ENCODE measurements around the gene ZNF619.

The ZNF619 gene

GRCh38 chr3:40465456-40465855 lies 11.5 kb upstream of the ZNF619 start:
- DNase-seq (ENCODE audit: low spot score): no peak

- no peak for DNase-seq (ENCODE audit: low spot score)
Measured at GRCh38 chr3:40468018-40468417, 8.9 kb upstream of the ZNF619 start.

- DNase-seq (ENCODE audit: low spot score): no peak
Measured at GRCh38 chr3:40470701-40471100, 6.2 kb upstream of the ZNF619 start.

GRCh38 chr3:40477666-40478065 lies 744 bp downstream of the ZNF619 start:
- DNase-seq (ENCODE audit: low spot score): no peak

GRCh38 chr3:40487172-40487571 lies 10.2 kb downstream of the ZNF619 start:
- no peak for DNase-seq (ENCODE audit: low spot score)

GRCh38 chr3:40490916-40491315 lies 14.0 kb downstream of the ZNF619 start:
- no peak for DNase-seq (ENCODE audit: low spot score)

- no peak for DNase-seq (ENCODE audit: low spot score)
Measured at GRCh38 chr3:40494698-40495097, 17.8 kb downstream of the ZNF619 start.

- DNase-seq (ENCODE audit: low spot score): no peak
Measured at GRCh38 chr3:40497288-40497687, 20.4 kb downstream of the ZNF619 start.

GRCh38 chr3:40499952-40500351 lies 23.0 kb downstream of the ZNF619 start:
- DNase-seq (ENCODE audit: low spot score): no peak

GRCh38 chr3:40502034-40502433 lies 25.1 kb downstream of the ZNF619 start:
- no peak for DNase-seq (ENCODE audit: low spot score)

GRCh38 chr3:40504636-40505430 lies 27.9 kb downstream of the ZNF619 start:
- no peak for DNase-seq (ENCODE audit: low spot score)

GRCh38 chr3:40505599-40506462 lies 28.9 kb downstream of the ZNF619 start, which contains the start of gene ZNF620:
Gene ZNF620 (plus strand): TSS chr3:40506039. CDS start chr3:40506353, 314 bp downstream.
- DNase-seq (ENCODE audit: low spot score): peak; percentile 37

GRCh38 chr3:40511031-40511718 lies 34.3 kb downstream of the ZNF619 start:
- DNase-seq (ENCODE audit: low spot score): no peak

GRCh38 chr3:40516201-40516600 lies 39.3 kb downstream of the ZNF619 start:
- DNase-seq (ENCODE audit: low spot score): no peak

- no peak for DNase-seq (ENCODE audit: low spot score)
Measured at GRCh38 chr3:40518067-40518466, 41.1 kb downstream of the ZNF619 start.

GRCh38 chr3:40518848-40519247 lies 41.9 kb downstream of the ZNF619 start:
- DNase-seq (ENCODE audit: low spot score): no peak

GRCh38 chr3:40521254-40521653 lies 44.3 kb downstream of the ZNF619 start:
- no peak for DNase-seq (ENCODE audit: low spot score)

GRCh38 chr3:40523781-40524180 lies 46.9 kb downstream of the ZNF619 start:
- DNase-seq (ENCODE audit: low spot score): no peak

- no peak for DNase-seq (ENCODE audit: low spot score)
Measured at GRCh38 chr3:40524222-40524567, 47.3 kb downstream of the ZNF619 start.

GRCh38 chr3:40524568-40525285 lies 47.8 kb downstream of the ZNF619 start, which contains the start of gene ZNF621:
Gene ZNF621 (plus strand): TSS chr3:40524960. CDS start chr3:40525841, 881 bp downstream.
- peak; percentile 85 for DNase-seq (ENCODE audit: low spot score)

- no peak for DNase-seq (ENCODE audit: low spot score)
Measured at GRCh38 chr3:40528426-40528825, 51.5 kb downstream of the ZNF619 start.

GRCh38 chr3:40532252-40532651 lies 55.3 kb downstream of the ZNF619 start:
- no peak for DNase-seq (ENCODE audit: low spot score)

Measured in activated CD4-positive, alpha-beta T cell treated with anti-CD3 and anti-CD28 coated beads, Interleukin-2, Interleukin-4, amounts not matched to agents 100 ng/mL and 50 ng/mL, durations not matched to agents 16 hours and 8 hours (primary cell).